GM19023 (cell line): ENCODE data around the gene TMEM125.

Experiments
- ATAC-seq: cut with Tn5 transposase; IDR thresholded peaks from one replicate; pipeline ENCODE4 v1.9.1; 2021; ENCODE audit warnings: mild to moderate bottlenecking, moderate library complexity; ENCODE audit not compliant: unreplicated experiment

Gene TMEM125

DNA sequence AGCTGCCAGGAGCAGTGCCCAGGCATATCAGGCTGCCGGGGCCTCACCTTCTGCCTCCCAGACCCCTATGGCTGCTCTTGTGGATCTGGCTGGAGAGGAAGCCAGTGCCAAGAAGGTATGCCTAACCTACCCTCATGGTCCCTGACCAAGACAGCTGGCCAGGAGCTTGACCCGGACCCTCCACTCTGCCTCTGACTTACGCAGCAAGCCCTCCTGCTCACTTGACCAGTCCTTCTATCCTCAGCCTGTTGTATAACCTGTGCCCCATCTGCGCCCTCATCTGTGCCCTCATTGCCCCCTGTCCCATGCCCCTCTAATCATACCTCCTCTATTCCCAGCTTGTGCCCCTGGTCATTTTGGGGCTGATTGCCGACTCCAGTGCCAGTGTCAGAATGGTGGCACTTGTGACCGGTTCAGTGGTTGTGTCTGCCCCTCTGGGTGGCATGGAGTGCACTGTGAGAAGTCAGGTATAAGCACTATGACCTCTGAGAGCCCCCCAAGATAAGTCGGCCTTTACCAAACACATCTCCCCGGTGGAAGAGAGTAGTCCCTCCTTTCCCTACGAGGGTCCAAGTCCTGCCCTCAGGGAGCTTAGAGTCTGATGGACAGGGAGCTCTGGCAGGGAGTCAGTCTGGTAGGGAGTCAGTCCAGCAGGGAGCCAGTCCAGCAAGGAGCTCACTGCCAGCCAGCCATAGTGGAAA, 37.8 kb downstream of the TMEM125 start:
- no peak for ATAC-seq

DNA sequence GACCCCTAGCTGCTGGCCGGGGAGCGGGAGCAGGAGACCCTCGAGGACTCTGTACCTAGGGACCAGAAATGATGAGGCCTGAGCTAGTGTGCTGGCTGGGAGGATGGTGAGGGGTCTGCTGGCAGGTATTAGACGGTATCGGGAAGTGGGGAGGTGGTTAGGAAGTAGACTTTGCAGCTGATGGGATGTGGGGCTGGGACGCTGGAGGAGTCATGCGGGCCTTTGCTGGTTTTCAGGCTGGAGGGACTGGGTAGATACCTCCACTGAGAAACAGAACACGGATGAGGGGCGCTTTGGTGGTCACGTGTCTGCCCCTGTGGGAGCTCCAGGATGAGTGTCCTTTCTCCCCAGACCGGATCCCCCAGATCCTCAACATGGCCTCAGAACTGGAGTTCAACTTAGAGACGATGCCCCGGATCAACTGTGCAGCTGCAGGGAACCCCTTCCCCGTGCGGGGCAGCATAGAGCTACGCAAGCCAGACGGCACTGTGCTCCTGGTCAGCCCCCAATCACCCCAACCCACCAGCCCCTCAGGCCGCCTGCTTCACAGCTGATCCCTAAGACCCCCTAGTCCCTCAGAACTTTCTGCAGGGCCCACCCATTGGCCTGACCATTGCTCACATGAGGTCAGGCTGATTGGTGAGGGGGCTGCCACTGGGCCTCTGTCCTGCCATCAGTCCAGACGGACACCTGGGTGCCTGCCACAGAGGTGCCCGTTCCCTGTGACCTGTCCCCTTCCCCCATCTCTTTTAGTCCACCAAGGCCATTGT, 39.0 kb downstream of the TMEM125 start:
- ATAC-seq, result no peak

DNA sequence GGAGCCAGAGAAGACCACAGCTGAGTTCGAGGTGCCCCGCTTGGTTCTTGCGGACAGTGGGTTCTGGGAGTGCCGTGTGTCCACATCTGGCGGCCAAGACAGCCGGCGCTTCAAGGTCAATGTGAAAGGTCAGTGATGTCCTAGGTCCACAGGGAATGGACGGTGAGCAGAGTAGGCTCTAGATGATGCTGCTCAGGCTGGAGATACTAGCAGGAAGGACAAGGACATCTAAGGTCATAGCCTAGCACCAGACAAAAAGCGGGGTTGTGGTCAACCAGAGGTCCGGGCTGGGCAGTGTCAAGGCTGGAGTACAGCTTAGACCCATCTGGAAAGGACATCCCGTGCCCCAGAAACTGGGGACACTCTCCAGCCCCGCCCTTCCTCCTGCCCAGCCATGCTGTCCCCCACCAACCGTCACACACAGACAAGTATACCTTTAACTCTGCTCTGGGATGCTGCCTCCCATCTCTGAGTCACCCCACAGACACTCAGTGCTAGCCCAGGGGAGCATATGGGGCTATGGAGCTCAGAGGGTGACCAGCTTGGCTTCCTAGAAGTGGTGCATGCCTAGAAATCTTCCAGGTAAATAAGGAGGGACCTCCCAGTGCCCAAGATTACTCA, 39.7 kb downstream of the TMEM125 start:
- no peak for ATAC-seq

DNA sequence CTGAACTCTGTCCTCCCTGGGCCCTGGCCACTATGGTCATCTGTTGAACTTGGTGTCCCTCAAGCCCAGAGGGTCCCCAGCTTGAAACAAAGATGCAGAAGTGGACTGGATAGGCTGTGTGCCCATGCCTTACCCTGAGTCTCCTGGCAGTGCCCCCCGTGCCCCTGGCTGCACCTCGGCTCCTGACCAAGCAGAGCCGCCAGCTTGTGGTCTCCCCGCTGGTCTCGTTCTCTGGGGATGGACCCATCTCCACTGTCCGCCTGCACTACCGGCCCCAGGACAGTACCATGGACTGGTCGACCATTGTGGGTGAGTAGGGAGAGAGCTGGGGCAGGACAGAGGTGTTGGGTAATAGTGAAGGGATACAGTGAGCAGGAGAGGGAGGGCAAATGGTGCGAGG, 41.7 kb downstream of the TMEM125 start:
- ATAC-seq, result no peak

DNA sequence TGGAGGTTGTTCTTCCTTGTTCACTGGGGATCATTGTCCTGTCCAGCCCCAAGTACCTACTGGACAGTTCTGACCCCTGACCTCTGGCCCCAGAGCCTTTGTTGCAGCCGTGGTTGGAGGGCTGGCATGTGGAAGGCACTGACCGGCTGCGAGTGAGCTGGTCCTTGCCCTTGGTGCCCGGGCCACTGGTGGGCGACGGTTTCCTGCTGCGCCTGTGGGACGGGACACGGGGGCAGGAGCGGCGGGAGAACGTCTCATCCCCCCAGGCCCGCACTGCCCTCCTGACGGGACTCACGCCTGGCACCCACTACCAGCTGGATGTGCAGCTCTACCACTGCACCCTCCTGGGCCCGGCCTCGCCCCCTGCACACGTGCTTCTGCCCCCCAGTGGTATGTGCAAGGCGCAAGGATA, 42.4 kb downstream of the TMEM125 start:
- ATAC-seq, result no peak

DNA sequence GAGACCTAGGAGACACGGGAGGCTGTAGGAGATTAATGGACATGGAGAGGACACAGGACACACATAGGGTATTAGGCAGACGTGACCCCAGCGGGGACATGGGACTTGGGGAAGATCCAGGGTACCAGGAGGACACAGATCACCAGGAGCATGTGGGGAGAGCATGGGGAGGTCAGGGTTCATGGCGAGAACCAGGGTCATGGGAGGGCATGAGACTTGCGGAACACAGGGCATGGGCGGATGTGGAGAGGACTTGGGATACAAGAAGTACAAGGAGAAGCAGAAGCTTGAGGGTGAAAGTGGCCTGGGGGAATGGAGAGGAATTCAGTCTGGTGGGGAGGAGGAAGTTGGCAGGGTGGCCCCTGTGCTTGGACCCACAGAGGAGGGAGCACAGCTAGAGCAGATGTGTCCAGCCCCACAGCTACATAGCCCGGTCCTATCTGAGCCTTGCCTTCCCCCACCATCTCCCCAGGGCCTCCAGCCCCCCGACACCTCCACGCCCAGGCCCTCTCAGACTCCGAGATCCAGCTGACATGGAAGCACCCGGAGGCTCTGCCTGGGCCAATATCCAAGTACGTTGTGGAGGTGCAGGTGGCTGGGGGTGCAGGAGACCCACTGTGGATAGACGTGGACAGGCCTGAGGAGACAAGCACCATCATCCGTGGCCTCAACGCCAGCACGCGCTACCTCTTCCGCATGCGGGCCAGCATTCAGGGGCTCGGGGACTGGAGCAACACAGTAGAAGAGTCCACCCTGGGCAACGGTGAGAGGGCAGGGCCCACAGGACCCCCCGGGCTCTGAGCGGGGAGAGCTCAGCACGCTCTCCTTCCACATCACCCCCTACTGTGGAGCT, 43.1 kb downstream of the TMEM125 start:
- ATAC-seq, result no peak

DNA sequence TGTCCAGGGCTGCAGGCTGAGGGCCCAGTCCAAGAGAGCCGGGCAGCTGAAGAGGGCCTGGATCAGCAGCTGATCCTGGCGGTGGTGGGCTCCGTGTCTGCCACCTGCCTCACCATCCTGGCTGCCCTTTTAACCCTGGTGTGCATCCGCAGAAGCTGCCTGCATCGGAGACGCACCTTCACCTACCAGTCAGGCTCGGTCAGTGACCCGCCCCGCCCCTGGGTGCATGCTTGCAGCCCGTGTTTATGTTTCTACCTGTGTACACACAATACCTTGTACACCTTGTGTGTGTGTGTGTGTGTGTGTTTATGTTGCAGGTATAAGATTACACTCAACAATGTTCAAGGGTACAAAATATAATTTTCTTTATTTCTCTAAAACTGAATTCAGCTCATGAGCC, 44.0 kb downstream of the TMEM125 start:
- no peak for ATAC-seq

DNA sequence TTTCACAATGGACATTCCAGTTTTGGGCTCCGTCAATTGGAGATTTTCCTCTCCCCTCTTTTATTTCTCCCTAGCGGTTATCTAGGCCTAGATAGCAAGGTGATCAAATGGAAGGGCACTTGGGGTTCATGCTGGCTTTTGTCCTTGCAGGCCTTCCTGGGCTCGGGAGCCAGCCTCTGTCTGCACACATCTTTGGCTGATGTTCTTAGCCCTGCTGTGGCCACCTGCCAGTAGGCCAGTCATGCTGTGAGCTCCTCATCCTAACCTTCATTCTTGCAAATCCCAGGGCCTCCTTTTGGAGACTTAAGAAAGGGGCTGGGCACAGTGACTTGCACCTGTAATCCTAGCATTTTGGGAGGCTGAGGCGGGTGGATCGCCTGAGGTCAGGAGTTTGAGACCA, 44.5 kb downstream of the TMEM125 start:
- ATAC-seq, result no peak

DNA sequence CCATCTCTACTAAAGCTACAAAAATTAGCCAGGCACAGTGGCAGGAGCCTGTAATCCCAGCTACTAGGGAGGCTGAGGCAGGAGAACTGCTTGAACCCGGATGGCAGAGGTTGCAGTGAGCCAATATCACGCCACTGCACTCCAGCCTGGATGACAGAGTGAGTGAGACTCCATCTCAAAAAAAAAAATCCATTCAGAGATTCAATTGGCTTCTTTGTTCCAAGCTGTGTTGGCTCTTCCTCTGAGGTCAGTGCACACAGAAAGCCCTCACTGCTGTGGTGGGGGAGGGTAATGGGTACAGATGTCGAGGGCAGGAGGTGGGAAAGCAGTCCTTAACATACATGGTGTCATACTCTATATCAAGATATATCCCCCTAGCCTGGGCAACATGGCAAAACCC, 45.7 kb downstream of the TMEM125 start:
- no peak for ATAC-seq

DNA sequence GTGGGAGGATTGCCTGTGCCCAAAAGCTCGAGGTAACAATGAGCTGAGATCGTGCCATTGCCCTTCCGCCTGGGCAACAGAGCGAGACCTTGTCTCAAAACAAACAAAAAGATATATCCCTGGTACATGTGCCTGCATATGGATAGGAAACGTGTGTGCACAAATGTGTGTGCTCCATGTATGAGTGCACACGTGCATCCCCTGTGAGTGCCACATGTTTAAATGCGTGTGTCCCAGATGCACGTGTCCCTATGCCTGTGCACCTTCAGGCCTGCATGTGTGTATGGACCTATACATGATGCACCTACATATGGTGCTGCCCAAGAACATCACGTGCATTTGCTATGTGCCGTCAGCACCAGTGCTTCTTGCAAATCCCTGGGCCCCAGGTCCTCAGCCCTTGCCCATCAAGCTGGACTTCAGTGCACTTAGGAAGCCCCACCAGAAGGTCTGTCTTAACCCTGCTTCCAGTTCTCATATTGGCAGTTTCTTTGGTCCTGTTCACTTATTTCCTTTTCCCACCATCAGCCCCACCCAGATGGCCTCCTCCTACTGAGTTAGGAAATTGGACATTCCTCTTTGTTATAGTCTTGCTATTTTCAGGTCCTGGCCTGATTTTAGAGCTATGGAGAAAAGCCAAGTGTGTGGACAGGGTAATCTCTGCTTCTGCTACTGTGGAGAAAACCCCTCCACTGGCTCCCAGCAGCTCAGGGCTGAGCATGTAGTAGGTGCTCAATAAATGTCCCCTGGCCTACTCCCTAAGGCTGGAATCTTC, 46.4 kb downstream of the TMEM125 start:
- ATAC-seq, result no peak

DNA sequence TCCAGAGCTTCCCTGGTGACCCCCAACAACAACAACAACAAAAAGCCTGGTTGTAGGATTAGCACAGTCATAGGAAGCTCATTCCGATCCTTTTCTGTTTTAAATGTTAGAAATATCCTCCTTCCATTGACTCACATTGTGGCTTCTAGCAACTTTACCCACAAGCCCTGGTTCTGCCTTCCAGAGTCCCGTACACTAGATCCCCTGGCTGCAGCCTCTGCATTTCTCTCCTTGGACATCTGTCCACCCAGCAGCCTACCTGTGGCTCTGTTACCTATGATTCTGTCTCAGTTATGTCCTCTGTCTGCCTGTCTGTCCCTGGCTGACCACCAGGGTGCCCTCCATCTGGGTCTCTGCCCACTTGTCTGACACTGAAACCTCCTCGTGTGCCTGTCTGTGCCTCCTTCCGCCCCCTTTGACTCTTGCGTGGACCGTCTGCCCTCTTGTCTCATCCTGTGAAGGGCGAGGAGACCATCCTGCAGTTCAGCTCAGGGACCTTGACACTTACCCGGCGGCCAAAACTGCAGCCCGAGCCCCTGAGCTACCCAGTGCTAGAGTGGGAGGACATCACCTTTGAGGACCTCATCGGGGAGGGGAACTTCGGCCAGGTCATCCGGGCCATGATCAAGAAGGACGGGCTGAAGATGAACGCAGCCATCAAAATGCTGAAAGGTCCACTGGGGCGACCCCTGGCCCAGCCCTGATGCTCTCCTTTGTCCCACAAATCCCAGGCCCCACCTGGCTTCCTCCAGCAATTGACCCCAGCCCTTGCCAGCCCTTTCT, 47.1 kb downstream of the TMEM125 start:
- ATAC-seq, result no peak

DNA sequence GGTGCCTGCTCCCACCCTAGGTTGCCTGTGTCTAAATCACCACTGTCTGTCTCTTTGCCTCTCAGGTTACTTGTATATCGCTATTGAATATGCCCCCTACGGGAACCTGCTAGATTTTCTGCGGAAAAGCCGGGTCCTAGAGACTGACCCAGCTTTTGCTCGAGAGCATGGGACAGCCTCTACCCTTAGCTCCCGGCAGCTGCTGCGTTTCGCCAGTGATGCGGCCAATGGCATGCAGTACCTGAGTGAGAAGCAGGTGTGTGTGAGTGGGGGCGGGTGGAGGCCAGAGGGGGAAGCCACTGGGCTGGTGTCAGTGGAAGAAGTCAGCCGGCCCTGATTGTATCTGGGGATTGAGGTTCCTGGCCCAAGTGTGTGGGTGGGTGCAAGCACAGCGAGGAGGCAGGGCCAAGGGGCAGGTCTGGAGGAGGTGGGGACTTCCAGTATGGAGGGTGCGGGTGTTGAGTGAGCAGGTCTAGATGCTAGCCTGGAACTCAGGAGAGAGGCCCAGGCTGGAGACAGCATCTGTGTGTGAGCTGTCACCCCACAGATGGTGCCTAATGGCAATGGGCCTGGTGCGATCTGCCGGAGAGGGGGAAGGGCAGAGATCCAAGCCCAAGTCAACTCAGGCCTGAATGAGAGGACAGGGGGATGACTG, 48.2 kb downstream of the TMEM125 start:
- no peak for ATAC-seq

DNA sequence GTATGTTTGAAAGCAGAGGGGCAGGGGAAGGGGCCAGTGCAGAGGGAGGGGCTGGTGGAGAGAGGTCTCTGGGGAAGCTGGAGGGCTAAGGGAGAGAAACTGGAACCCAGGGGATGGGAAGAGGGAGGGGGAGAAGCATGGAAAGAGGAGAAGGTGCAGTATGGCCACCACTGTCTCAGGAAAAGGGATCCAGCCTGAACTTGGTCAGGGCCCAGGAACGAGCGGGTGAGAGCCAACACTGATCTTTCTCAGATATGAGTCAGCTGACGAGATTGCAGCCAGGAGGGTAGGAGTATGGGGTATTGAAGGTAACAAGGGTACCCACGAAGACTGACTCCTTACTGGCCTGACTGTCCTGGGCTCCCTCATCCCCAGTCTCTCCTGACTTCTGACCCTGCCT, 49.0 kb downstream of the TMEM125 start:
- no peak for ATAC-seq

DNA sequence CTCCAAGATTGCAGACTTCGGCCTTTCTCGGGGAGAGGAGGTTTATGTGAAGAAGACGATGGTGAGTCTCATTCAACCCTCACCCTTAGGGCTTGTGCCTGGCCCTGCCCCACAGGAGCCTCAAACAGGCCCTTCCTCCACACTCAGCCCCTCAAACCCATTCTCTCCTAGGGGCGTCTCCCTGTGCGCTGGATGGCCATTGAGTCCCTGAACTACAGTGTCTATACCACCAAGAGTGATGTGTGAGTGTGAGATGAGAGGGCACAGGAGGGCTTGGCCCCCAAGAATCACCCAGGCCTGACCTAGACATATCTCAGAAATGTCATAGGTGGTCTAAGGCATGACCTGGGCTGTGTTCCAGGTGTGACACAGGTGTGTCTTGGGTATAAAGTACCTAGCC, 49.5 kb downstream of the TMEM125 start:
- no peak for ATAC-seq

DNA sequence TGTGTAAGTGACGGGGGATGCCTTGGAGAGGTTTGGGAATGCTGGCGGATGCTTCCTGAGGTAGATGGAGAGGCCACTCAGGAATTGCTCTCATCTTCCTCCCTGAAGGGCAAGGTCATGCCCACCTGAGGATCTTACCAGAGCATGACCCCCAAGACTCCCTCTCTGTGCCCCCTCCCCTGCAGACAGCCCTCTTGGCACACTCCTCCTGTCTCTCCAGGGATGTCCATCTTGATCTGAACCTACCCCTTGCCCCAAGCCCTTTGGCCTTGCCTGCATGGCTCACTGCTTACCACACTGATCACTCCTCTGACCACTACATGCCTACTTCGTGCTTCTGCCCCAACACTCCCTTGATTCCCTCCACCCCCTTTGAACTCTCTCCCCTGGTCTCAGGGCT, 50.0 kb downstream of the TMEM125 start:
- no peak for ATAC-seq

DNA sequence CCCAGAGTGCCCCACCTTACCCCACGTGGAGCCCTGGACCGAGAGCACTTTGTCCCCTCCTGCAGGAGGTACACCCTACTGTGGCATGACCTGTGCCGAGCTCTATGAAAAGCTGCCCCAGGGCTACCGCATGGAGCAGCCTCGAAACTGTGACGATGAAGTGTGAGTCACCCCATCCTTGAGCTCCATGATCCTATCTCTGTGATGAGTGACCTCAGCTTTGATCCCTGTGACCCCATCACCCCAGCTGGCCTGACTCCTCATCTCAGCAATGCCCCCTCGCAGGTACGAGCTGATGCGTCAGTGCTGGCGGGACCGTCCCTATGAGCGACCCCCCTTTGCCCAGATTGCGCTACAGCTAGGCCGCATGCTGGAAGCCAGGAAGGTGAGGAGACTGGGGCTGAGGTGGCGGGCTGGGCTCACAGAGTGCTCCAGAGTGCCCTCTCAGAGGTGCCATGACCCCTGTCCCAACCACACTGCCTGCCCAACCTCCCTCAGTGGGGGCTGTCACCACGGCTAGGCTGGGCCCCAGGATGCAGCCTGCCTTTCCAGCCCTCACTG, 51.6 kb downstream of the TMEM125 start:
- ATAC-seq, result no peak

DNA sequence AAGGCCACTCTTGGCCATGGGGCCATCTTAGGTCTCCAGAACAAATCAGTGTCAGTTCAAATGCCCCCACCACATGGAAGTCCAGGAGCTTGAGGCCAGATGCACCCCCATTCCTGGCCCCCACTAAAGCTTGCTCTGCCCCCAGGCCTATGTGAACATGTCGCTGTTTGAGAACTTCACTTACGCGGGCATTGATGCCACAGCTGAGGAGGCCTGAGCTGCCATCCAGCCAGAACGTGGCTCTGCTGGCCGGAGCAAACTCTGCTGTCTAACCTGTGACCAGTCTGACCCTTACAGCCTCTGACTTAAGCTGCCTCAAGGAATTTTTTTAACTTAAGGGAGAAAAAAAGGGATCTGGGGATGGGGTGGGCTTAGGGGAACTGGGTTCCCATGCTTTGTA, 52.7 kb downstream of the TMEM125 start:
- no peak for ATAC-seq
